Measurements from ENCODE around the gene AMH. TPM values are rescaled to one million over a fixed set of nuclear protein-coding genes. Genes with fewer than 3 reads are reported as not detected.
A peak's percentile ranks its signal among the peaks of the same experiment; 100 is the strongest.

The AMH gene
- total RNA-seq, 1 experiment from 2014 or later: 11.2 TPM

GRCh38 chr19:2254064-2254872 lies 5.1 kb downstream of the AMH start:
- ATAC-seq (peak; percentile 30), DNase-seq (ENCODE audit: low spot score) (peak; percentile 86)
- H3K27ac Mint-ChIP-seq: no peak overlapping the region
- no peaks in the 10 kb centered on the region for H3K36me3 Mint-ChIP-seq
- peaks cover 39% of the 10 kb centered on the region for H3K27me3 Mint-ChIP-seq (ENCODE audit: low read depth)
- peak overlapping the region; percentile 69 for H3K4me3 Mint-ChIP-seq
- CTCF ChIA-PET: interaction anchor here (0.6 to 6.2 kb wide), 25 partner anchors 7 to 222 kb away, joined by 3 to 65 read pairs (median 6); partner anchors contain the start of genes AP3D1, GADD45B and PLEKHJ1
- no peaks in the 10 kb centered on the region for H3K9me3 Mint-ChIP-seq
- POLR2A ChIA-PET: interaction anchor here (1.3 to 1.5 kb wide), 2 partner anchors 11 to 15 kb away, joined by 3 to 4 read pairs; no protein-coding TSS in a partner anchor
- peaks cover 3% of the 10 kb centered on the region; the same call in 1 of the 2 replicates for H3K4me1 Mint-ChIP-seq
- TF ChIP-seq TEAD4 (CRISPR knock-in tag; IDR thresholded peaks at IDR 0.05) (no peak), ZNF317 (CRISPR knock-in tag; IDR thresholded peaks at IDR 0.05; ENCODE audit: borderline replicate concordance, low read depth) (no peak), CTCF (IDR thresholded peaks at IDR 0.05) (peak; percentile 46; the same call in 1 of the 2 replicates), ZNF121 (CRISPR knock-in tag; IDR thresholded peaks at IDR 0.05) (peak; percentile 27; the same call in 1 of the 2 replicates), ZNF281 (CRISPR knock-in tag; IDR thresholded peaks at IDR 0.05) (no peak), ZNF396 (CRISPR knock-in tag; IDR thresholded peaks at IDR 0.05; ENCODE audit: borderline replicate concordance) (no peak)
- TF ChIP-seq, protein P1, sequence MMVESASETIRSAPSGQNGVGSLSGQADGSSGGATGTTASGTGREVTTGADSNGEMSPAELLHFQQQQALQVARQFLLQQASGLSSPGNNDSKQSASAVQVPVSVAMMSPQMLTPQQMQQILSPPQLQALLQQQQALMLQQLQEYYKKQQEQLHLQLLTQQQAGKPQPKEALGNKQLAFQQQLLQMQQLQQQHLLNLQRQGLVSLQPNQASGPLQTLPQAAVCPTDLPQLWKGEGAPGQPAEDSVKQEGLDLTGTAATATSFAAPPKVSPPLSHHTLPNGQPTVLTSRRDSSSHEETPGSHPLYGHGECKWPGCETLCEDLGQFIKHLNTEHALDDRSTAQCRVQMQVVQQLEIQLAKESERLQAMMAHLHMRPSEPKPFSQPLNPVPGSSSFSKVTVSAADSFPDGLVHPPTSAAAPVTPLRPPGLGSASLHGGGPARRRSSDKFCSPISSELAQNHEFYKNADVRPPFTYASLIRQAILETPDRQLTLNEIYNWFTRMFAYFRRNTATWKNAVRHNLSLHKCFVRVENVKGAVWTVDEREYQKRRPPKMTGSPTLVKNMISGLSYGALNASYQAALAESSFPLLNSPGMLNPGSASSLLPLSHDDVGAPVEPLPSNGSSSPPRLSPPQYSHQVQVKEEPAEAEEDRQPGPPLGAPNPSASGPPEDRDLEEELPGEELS (CRISPR knock-in tag; IDR thresholded peaks at IDR 0.05): no peak

DNA sequence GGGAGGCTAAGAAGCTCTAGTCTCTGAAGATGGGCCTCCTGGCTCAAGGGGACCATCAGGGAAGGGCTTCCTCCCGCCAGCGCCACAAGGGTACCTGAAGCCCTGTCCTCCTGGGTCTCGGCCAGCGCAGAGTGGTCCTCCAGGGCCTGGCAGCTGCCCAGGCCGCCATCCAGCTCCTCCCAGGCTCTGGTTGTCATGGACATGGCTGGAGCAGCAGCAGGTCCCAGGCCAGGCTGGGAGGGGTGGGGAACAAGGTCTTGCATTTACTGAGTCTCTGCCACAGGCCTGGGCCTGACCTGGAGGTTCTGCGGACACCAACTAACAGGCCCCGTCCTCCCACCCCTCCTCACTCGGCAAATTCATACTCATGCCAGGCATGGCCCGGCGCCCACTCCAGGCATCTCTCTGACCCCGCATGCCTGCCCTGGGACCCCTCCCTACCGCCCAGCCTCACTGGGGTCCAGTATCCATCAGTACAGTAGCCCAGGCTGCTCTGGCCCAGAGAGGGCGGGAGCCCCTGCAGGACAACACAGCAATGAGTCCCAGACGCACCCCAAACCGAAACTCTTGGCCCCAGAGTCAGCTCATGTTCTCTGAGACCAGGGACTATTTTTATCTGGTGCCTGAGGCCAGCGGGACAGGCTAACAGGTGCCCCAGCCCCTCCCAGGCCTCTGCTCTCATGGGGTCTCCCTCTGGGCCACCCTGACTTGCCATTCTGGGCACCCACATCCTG lies 6.2 kb downstream of the AMH start:
- POLR2A ChIA-PET: interaction anchor here (0.9 kb wide), 1 partner anchor 77 kb away, joined by 3 read pairs; no protein-coding TSS in a partner anchor
- no peak for ATAC-seq
- TF ChIP-seq, protein P2, sequence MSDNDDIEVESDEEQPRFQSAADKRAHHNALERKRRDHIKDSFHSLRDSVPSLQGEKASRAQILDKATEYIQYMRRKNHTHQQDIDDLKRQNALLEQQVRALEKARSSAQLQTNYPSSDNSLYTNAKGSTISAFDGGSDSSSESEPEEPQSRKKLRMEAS (CRISPR knock-in tag; IDR thresholded peaks at IDR 0.05): no peak
- TF ChIP-seq ZNF219 (CRISPR knock-in tag; IDR thresholded peaks at IDR 0.05; ENCODE audit: borderline replicate concordance) (no peak), HMGA2 (CRISPR knock-in tag; IDR thresholded peaks at IDR 0.05) (no peak), CTCF (IDR thresholded peaks at IDR 0.05) (no peak), E2F5 (CRISPR knock-in tag; IDR thresholded peaks at IDR 0.05) (no peak), TEAD1 (CRISPR knock-in tag; IDR thresholded peaks at IDR 0.05) (no peak), ELF4 (CRISPR knock-in tag; IDR thresholded peaks at IDR 0.05; ENCODE audit: low read depth) (no peak)
- TF ChIP-seq, protein P3, sequence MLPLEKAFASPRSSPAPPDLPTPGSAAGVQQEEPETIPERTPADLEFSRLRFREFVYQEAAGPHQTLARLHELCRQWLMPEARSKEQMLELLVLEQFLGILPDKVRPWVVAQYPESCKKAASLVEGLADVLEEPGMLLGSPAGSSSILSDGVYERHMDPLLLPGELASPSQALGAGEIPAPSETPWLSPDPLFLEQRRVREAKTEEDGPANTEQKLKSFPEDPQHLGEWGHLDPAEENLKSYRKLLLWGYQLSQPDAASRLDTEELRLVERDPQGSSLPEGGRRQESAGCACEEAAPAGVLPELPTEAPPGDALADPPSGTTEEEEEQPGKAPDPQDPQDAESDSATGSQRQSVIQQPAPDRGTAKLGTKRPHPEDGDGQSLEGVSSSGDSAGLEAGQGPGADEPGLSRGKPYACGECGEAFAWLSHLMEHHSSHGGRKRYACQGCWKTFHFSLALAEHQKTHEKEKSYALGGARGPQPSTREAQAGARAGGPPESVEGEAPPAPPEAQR (CRISPR knock-in tag; IDR thresholded peaks at IDR 0.05): no peak
- TF ChIP-seq, protein P4, sequence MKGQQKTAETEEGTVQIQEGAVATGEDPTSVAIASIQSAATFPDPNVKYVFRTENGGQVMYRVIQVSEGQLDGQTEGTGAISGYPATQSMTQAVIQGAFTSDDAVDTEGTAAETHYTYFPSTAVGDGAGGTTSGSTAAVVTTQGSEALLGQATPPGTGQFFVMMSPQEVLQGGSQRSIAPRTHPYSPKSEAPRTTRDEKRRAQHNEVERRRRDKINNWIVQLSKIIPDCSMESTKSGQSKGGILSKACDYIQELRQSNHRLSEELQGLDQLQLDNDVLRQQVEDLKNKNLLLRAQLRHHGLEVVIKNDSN (CRISPR knock-in tag; IDR thresholded peaks at IDR 0.05): no peak
- TF ChIP-seq, protein P5, sequence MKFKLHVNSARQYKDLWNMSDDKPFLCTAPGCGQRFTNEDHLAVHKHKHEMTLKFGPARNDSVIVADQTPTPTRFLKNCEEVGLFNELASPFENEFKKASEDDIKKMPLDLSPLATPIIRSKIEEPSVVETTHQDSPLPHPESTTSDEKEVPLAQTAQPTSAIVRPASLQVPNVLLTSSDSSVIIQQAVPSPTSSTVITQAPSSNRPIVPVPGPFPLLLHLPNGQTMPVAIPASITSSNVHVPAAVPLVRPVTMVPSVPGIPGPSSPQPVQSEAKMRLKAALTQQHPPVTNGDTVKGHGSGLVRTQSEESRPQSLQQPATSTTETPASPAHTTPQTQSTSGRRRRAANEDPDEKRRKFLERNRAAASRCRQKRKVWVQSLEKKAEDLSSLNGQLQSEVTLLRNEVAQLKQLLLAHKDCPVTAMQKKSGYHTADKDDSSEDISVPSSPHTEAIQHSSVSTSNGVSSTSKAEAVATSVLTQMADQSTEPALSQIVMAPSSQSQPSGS (CRISPR knock-in tag; IDR thresholded peaks at IDR 0.05; ENCODE audit: borderline replicate concordance, low read depth): no peak

More for the DNA sequence above, 6.2 kb downstream of the AMH start:
- H3K27ac Mint-ChIP-seq: no peak overlapping the region
- no peaks in the 10 kb centered on the region for H3K9me3 Mint-ChIP-seq
- peak; percentile 12 for DNase-seq (ENCODE audit: low spot score)
- H3K4me1 Mint-ChIP-seq: peaks cover 3% of the 10 kb centered on the region; the same call in 1 of the 2 replicates
- no peak overlapping the region for H3K4me3 Mint-ChIP-seq
- peaks cover 33% of the 10 kb centered on the region for H3K27me3 Mint-ChIP-seq (ENCODE audit: low read depth)
- H3K36me3 Mint-ChIP-seq: no peaks in the 10 kb centered on the region
- CTCF ChIA-PET: interaction anchor here (2.2 kb wide), 1 partner anchor 51 kb away, joined by 11 read pairs; no protein-coding TSS in a partner anchor

All from WTC11 (cell line).